Osteoblast (primary cell): ENCODE results near the gene SH3RF3. TPM values are rescaled to one million over a fixed set of nuclear protein-coding genes. Genes with fewer than 3 reads are reported as not detected.

Experiments
- DNase-seq: peaks from one replicate; pipeline ENCODE4 v3.0.0; 2011; ENCODE audit warnings: low spot score, mixed read lengths; ENCODE audit not compliant: insufficient read length; ENCODE audit errors: missing footprints
- H2AFZ ChIP-seq: 2 replicates; pipeline ENCODE4 v1.6.0; 2011; ENCODE audit warnings: mild to moderate bottlenecking, low read length
- H3K27ac ChIP-seq: 2 replicates; pipeline ENCODE4 v1.5.1; 2011; ENCODE audit warnings: mild to moderate bottlenecking, low read depth, low read length, moderate library complexity
- H3K27me3 ChIP-seq: 2 replicates; pipeline ENCODE4 v1.6.0; 2012; ENCODE audit warnings: mild to moderate bottlenecking, control low read depth, inconsistent platforms, low read length, moderate library complexity; ENCODE audit not compliant: insufficient read depth
- H3K36me3 ChIP-seq: 2 replicates; pipeline ENCODE4 v1.5.1; 2011; ENCODE audit warnings: mild to moderate bottlenecking, low read length, control low read depth, moderate library complexity; ENCODE audit not compliant: insufficient read depth
- H3K4me1 ChIP-seq: 2 replicates; pipeline ENCODE4 v1.5.1; 2011; ENCODE audit warnings: mild to moderate bottlenecking, low read length, control low read depth, moderate library complexity; ENCODE audit not compliant: insufficient read depth
- H3K4me2 ChIP-seq: 2 replicates; pipeline ENCODE4 v1.6.0; 2011; ENCODE audit warnings: mild to moderate bottlenecking, low read length; ENCODE audit not compliant: insufficient read depth
- H3K4me3 ChIP-seq: fragments of 200-600 bp; sonication (generic); 3 replicates; pipeline ENCODE4 v1.5.1; 2012; ENCODE audit warnings: mild to moderate bottlenecking, low read length, inconsistent platforms; ENCODE audit not compliant: insufficient read depth
- H3K79me2 ChIP-seq: 2 replicates; pipeline ENCODE4 v1.6.0; 2012; ENCODE audit warnings: mild to moderate bottlenecking, low read length, control low read depth, inconsistent platforms; ENCODE audit not compliant: insufficient read depth
- H3K9me3 ChIP-seq: 2 replicates; pipeline ENCODE4 v1.5.1; 2011; ENCODE audit warnings: low read depth, low read length, control low read depth
- H4K20me1 ChIP-seq: 2 replicates; pipeline ENCODE4 v1.6.0; 2012; ENCODE audit warnings: mild to moderate bottlenecking, low read length, control low read depth; ENCODE audit not compliant: insufficient read depth
- total RNA-seq: library from RNA; depleted of rRNA; stranded (reverse); fragments of >200 nt; gene quantifications from 2 replicates; pipeline ENCODE4 v1.2.3, GENCODE V29; 2012
- TF ChIP-seq, protein P1 (sequence below): IDR thresholded peaks from 2 replicates; pipeline ENCODE4 v1.5.1; 2011; ENCODE audit warnings: mild to moderate bottlenecking, low read depth, low read length, moderate library complexity; ENCODE audit errors: extremely low read depth

Gene SH3RF3
- total RNA-seq, 1 donor = 14.8 TPM

DNA sequence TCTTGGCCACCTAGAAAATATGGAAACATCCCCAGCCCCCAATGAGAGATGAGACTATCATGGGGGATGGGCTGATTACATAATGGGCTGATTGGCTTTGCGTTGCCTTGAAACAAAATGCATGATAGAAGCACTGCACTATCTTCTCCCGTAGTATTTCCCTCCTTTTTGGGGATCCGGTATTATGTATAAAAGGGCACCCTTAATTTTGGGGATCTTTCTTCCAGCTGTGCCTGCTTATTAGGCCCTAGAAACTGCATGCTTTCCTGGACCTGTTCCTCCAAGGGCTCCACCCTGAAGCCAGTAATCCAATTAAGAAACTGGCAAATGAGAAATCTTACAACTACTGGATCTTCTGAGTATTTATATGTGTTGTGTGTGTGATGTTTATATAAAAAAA is 34.9 kb upstream of the SH3RF3 start:
- peaks cover 5% of the 10 kb centered on the region for H3K27me3 ChIP-seq
- H2AFZ ChIP-seq = no peak overlapping the region
- no peaks in the 10 kb centered on the region for H3K36me3 ChIP-seq
- TF ChIP-seq, protein P1, sequence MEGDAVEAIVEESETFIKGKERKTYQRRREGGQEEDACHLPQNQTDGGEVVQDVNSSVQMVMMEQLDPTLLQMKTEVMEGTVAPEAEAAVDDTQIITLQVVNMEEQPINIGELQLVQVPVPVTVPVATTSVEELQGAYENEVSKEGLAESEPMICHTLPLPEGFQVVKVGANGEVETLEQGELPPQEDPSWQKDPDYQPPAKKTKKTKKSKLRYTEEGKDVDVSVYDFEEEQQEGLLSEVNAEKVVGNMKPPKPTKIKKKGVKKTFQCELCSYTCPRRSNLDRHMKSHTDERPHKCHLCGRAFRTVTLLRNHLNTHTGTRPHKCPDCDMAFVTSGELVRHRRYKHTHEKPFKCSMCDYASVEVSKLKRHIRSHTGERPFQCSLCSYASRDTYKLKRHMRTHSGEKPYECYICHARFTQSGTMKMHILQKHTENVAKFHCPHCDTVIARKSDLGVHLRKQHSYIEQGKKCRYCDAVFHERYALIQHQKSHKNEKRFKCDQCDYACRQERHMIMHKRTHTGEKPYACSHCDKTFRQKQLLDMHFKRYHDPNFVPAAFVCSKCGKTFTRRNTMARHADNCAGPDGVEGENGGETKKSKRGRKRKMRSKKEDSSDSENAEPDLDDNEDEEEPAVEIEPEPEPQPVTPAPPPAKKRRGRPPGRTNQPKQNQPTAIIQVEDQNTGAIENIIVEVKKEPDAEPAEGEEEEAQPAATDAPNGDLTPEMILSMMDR = no peak
- no peak for DNase-seq
- no peak overlapping the region for H3K4me3 ChIP-seq
- no peak overlapping the region for H3K27ac ChIP-seq
- H3K79me2 ChIP-seq = no peaks in the 10 kb centered on the region
- no peak overlapping the region for H3K4me2 ChIP-seq
- H3K9me3 ChIP-seq = no peaks in the 10 kb centered on the region
- H4K20me1 ChIP-seq = no peaks in the 10 kb centered on the region
- H3K4me1 ChIP-seq = no peaks in the 10 kb centered on the region

DNA sequence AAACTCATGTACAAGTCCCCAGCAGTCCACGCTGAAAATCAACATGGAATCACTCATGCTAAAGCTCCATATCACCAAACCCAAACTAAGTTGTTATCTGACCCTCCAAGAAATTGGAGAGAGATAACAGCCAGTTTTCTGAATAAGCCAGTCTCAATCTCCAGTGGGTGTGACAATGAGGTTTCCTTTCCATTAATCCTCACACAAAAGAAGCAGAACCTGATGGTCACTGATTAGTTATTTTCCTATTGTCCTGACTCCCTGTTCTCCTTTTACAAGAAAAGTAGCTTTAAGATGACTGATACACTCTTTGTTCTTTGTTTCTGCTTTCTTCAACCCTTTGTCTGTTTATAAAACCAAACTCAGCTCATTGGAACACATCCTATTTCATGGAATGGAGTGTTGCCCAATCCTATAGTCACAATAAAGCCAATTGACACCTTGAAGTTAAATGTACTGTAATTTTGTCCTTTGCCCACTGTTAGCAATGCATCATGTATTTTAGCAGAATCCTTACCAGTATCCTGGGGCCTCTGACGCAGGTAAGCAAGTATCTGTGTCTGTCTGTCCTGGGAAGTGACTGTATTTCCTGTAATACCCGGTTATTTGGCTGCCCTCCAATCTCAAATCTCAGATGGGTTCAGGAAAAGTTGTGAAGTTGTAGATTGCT is 30.6 kb upstream of the SH3RF3 start:
- H3K27ac ChIP-seq = no peak overlapping the region

DNA sequence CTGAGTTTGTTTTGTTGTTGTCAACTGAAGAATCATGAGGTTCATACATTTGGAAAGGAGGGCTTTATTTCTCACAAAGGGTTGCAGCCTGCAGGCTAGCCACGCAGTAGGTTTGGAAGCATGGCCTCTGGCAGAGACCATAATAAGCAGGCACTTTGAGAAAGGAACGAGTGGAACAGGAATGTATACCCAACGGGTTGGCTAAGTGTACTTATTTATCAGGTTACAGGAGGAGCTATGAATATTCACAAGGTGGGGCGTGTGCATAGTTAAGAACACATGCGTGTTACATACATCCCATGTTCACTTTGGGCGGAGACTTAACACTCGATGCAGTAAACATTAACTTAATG is 30.1 kb upstream of the SH3RF3 start:
- no peaks in the 10 kb centered on the region for H3K79me2 ChIP-seq
- H3K36me3 ChIP-seq = no peaks in the 10 kb centered on the region
- H3K27me3 ChIP-seq = peaks cover 27% of the 10 kb centered on the region
- TF ChIP-seq, protein P1 = no peak
- no peak overlapping the region for H3K4me3 ChIP-seq
- no peak overlapping the region for H3K27ac ChIP-seq
- H3K4me2 ChIP-seq = no peak overlapping the region
- no peak overlapping the region for H2AFZ ChIP-seq
- no peaks in the 10 kb centered on the region for H4K20me1 ChIP-seq
- no peaks in the 10 kb centered on the region for H3K9me3 ChIP-seq
- no peaks in the 10 kb centered on the region for H3K4me1 ChIP-seq
- no peak for DNase-seq

More for the DNA sequence above, 30.6 kb upstream of the SH3RF3 start:
- H3K4me1 ChIP-seq = no peaks in the 10 kb centered on the region
- no peak overlapping the region for H3K4me2 ChIP-seq
- H3K27me3 ChIP-seq = peaks cover 25% of the 10 kb centered on the region
- H3K79me2 ChIP-seq = no peaks in the 10 kb centered on the region
- H3K36me3 ChIP-seq = no peaks in the 10 kb centered on the region
- TF ChIP-seq, protein P1 = no peak
- H3K4me3 ChIP-seq = no peak overlapping the region
- no peak for DNase-seq
- no peaks in the 10 kb centered on the region for H3K9me3 ChIP-seq
- H4K20me1 ChIP-seq = no peaks in the 10 kb centered on the region
- no peak overlapping the region for H2AFZ ChIP-seq

DNA sequence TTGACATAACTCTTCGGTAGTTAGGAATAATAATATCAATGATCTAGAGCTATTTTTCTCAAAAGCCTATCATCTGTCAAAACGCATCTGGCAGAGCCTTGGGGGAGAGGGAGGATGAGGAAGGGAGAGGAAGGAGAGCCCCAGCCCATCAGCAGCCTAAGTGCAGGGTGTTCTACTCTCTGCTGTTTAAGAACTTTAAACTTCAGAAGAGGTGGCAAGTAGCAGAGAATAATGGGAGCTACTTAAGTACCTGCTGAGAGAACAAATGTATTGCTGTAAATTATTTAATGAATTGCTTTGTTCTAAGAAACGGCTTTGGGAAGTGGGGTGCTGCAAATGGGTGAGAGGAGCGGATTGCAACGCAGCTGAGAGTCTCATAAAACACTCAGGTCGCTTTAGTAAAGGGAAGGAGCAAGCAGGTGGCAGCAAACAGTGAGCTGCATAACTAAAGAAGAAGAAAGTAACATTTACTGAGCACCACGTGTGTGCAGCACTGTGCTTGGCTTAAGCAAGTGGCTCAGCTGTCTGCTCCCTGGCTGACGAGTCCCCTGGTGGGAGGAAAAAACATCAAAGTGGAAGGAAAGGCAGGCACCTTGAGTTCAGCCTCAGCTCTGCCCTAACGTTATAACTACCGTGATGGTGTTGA is 26.3 kb upstream of the SH3RF3 start:
- Histone ChIP-seq H3K36me3 (no peaks in the 10 kb centered on the region), H4K20me1 (no peaks in the 10 kb centered on the region), H3K4me3 (no peak overlapping the region), H3K4me1 (no peaks in the 10 kb centered on the region), H2AFZ (no peak overlapping the region), H3K27ac (no peak overlapping the region), H3K79me2 (no peaks in the 10 kb centered on the region), H3K27me3 (peaks cover 34% of the 10 kb centered on the region), H3K9me3 (no peaks in the 10 kb centered on the region), H3K4me2 (no peak overlapping the region)
- TF ChIP-seq, protein P1 = no peak
- no peak for DNase-seq
